Measurements from ENCODE around the gene KIF14.

DNA sequence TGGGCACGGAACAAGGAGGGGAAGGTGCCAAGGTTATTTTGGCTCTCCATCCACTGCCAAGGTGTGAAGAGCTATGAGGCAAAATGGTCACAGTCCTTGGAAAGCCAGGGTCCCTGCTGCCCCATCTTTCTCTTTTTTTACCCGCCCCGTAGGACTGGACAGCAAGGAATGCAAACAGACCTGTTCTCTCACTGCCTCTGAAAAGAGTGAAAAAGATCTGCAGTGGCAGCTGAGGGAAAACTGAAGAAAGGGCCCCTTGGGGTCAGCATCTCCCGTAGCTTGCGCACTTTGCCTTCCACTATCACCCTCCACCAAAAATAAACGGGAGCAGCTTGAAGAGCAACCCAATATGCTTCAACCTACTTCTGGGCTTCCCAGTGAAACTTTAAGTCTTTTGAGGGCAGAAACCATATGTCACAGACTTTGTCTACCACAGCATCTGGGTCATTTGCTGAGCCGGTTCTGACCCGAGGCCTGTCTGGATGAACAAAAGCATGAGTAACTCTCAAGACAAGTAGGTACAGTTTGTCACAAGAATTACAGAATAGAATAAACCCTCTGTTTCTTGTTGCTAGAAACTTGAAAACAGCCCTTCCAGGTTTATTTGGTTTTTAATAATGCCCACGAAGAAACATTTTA is 9.4 kb upstream of the KIF14 start:
- TF ChIP-seq POLR2A (IDR thresholded peaks at IDR 0.05; ENCODE audit: control extremely low read depth in 1 of 2, low read depth in 2 of 2, low read length in 2 of 2) (no peak), POLR2AphosphoS5 (IDR thresholded peaks at IDR 0.05; ENCODE audit: low read depth, low read length) (no peak), KDM1A (IDR thresholded peaks at IDR 0.05; ENCODE audit: borderline replicate concordance, low read length) (no peak), NANOG (IDR thresholded peaks at IDR 0.05; ENCODE audit: insufficient read depth, low read depth, low read length, poor library complexity, severe bottlenecking) (no peak), EZH2 (IDR thresholded peaks at IDR 0.05; ENCODE audit: low read depth, low read length, severe bottlenecking) (no peak), GABPA (IDR thresholded peaks at IDR 0.05; ENCODE audit: borderline replicate concordance, insufficient read depth, low read length) (no peak), ZNF274 (IDR thresholded peaks at IDR 0.05; ENCODE audit: borderline replicate concordance, extremely low read depth, low read length) (no peak), BCL11A (IDR thresholded peaks at IDR 0.05; ENCODE audit: low read depth in 2 of 2, low read length in 2 of 2) (no peak)
- TF ChIP-seq, protein P1, sequence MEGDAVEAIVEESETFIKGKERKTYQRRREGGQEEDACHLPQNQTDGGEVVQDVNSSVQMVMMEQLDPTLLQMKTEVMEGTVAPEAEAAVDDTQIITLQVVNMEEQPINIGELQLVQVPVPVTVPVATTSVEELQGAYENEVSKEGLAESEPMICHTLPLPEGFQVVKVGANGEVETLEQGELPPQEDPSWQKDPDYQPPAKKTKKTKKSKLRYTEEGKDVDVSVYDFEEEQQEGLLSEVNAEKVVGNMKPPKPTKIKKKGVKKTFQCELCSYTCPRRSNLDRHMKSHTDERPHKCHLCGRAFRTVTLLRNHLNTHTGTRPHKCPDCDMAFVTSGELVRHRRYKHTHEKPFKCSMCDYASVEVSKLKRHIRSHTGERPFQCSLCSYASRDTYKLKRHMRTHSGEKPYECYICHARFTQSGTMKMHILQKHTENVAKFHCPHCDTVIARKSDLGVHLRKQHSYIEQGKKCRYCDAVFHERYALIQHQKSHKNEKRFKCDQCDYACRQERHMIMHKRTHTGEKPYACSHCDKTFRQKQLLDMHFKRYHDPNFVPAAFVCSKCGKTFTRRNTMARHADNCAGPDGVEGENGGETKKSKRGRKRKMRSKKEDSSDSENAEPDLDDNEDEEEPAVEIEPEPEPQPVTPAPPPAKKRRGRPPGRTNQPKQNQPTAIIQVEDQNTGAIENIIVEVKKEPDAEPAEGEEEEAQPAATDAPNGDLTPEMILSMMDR (IDR thresholded peaks at IDR 0.05; ENCODE audit: control extremely low read depth in 1 of 3, insufficient read depth in 1 of 3, low read depth in 1 of 3, low read length in 3 of 3) = no peak
- TF ChIP-seq, protein P2, sequence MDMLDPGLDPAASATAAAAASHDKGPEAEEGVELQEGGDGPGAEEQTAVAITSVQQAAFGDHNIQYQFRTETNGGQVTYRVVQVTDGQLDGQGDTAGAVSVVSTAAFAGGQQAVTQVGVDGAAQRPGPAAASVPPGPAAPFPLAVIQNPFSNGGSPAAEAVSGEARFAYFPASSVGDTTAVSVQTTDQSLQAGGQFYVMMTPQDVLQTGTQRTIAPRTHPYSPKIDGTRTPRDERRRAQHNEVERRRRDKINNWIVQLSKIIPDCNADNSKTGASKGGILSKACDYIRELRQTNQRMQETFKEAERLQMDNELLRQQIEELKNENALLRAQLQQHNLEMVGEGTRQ (IDR thresholded peaks at IDR 0.05; ENCODE audit: low read length) = no peak
- TF ChIP-seq, protein P3, sequence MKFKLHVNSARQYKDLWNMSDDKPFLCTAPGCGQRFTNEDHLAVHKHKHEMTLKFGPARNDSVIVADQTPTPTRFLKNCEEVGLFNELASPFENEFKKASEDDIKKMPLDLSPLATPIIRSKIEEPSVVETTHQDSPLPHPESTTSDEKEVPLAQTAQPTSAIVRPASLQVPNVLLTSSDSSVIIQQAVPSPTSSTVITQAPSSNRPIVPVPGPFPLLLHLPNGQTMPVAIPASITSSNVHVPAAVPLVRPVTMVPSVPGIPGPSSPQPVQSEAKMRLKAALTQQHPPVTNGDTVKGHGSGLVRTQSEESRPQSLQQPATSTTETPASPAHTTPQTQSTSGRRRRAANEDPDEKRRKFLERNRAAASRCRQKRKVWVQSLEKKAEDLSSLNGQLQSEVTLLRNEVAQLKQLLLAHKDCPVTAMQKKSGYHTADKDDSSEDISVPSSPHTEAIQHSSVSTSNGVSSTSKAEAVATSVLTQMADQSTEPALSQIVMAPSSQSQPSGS (IDR thresholded peaks at IDR 0.05; ENCODE audit: low read length) = no peak

Data from H1 (cell line).